PC-3 (cell line): ENCODE results near the gene ZNF576.

Experiments used
- CTCF ChIP-seq: fragments of 300-600 bp; sonication (generic); conservative IDR thresholded peaks from 2 replicates; pipeline ENCODE4 v1.5.1; 2017; ENCODE audit warnings: antibody characterized with exemption, low read depth, mild to moderate bottlenecking, low read length
- EZH2 ChIP-seq: fragments of 300-600 bp; sonication (generic); IDR thresholded peaks from one replicate; pipeline ENCODE4 v1.6.1; 2017; ENCODE audit warnings: antibody characterized with exemption, mild to moderate bottlenecking, low read length; ENCODE audit not compliant: unreplicated experiment
- EZH2phosphoT487 ChIP-seq: fragments of 300-600 bp; sonication (generic); IDR thresholded peaks from 2 replicates; pipeline ENCODE4 v1.6.1; 2018; ENCODE audit warnings: mild to moderate bottlenecking, antibody characterized with exemption, low read length, borderline replicate concordance

GRCh38 chr19:43555185-43555770, 41.1 kb upstream of the ZNF576 start:
- TF ChIP-seq EZH2 (no peak), CTCF (peak; percentile 71), EZH2phosphoT487 (no peak)
